ENCODE measurements around the gene TNIK. TPM values are rescaled to one million over a fixed set of nuclear protein-coding genes. Genes with fewer than 3 reads are reported as not detected.
A peak's percentile ranks its signal among the peaks of the same experiment; 100 is the strongest.

The TNIK gene
- total RNA-seq, 6 experiments from 2014 or later, result 10.6 to 17.2 (median 11.8) TPM

- TF ChIP-seq, protein P1, sequence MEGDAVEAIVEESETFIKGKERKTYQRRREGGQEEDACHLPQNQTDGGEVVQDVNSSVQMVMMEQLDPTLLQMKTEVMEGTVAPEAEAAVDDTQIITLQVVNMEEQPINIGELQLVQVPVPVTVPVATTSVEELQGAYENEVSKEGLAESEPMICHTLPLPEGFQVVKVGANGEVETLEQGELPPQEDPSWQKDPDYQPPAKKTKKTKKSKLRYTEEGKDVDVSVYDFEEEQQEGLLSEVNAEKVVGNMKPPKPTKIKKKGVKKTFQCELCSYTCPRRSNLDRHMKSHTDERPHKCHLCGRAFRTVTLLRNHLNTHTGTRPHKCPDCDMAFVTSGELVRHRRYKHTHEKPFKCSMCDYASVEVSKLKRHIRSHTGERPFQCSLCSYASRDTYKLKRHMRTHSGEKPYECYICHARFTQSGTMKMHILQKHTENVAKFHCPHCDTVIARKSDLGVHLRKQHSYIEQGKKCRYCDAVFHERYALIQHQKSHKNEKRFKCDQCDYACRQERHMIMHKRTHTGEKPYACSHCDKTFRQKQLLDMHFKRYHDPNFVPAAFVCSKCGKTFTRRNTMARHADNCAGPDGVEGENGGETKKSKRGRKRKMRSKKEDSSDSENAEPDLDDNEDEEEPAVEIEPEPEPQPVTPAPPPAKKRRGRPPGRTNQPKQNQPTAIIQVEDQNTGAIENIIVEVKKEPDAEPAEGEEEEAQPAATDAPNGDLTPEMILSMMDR (IDR thresholded peaks at IDR 0.05), result no peak
- Mint-ChIP-seq H3K4me1 (ENCODE audit: low read depth) (peaks cover 13% of the 10 kb centered on the region; the same call in 1 of the 2 replicates), H3K27ac (no peak overlapping the region), H3K9me3 (no peaks in the 10 kb centered on the region), H3K36me3 (ENCODE audit: low read depth) (peaks cover 12% of the 10 kb centered on the region), H3K4me3 (no peak overlapping the region), H3K27me3 (ENCODE audit: insufficient read depth) (no peaks in the 10 kb centered on the region; the same call in 1 of the 2 replicates)
- no peak for DNase-seq
These were observed 232.4 kb downstream of the TNIK start for GRCh38 chr3:171227828-171228227.

DNA sequence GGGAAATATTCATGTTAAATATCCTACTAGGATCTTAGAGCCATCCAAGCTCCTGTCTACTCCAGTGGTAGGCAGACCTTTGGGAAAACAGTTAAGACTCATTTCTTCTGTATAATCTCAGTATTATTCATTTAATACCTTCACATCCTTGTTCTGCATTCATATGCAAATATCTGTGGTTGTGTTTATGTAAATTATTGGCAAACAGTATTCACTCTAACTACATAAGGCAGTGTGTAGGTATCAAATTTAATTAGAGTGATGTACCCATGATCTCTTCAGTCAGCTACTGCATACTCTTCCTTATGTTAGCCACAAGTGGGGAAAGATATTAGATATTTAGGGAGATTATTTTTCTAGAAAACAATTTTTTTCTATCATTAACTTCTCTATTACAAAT is 232.8 kb downstream of the TNIK start:
- Mint-ChIP-seq H3K9me3 (no peaks in the 10 kb centered on the region), H3K4me3 (no peak overlapping the region), H3K27ac (no peak overlapping the region), H3K27me3 (ENCODE audit: insufficient read depth) (no peaks in the 10 kb centered on the region; the same call in 1 of the 2 replicates), H3K36me3 (ENCODE audit: low read depth) (peaks cover 12% of the 10 kb centered on the region), H3K4me1 (ENCODE audit: low read depth) (peaks cover 10% of the 10 kb centered on the region; the same call in 1 of the 2 replicates)
- no peak for DNase-seq
- TF ChIP-seq, protein P1 (IDR thresholded peaks at IDR 0.05), result no peak

DNA sequence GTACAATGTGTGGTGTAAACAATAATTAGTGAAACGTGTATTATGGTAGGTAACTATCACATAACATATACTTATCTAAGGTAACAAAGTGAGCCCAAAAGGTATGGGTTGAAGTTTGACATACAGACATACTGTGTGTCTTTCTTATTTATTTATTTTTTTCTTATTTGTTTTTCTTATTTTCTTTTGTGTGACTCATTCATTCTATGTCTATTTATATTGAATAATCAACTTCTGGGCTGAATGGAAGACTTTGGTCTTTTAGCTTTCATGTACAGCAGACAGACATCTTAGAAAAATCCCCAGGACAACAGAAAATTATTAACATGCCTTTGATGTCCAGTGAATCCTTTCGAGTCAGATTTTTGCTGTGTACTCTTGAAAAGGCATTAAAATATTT is 233.4 kb downstream of the TNIK start:
- no peak for DNase-seq
- TF ChIP-seq, protein P1 (IDR thresholded peaks at IDR 0.05), result no peak
- H3K4me1 Mint-ChIP-seq (ENCODE audit: low read depth), result peaks cover 10% of the 10 kb centered on the region; the same call in 1 of the 2 replicates
- H3K9me3 Mint-ChIP-seq, result no peaks in the 10 kb centered on the region
- H3K27me3 Mint-ChIP-seq (ENCODE audit: insufficient read depth), result no peaks in the 10 kb centered on the region; the same call in 1 of the 2 replicates
- peaks cover 12% of the 10 kb centered on the region for H3K36me3 Mint-ChIP-seq (ENCODE audit: low read depth)
- no peak overlapping the region for H3K4me3 Mint-ChIP-seq
- no peak overlapping the region for H3K27ac Mint-ChIP-seq

DNA sequence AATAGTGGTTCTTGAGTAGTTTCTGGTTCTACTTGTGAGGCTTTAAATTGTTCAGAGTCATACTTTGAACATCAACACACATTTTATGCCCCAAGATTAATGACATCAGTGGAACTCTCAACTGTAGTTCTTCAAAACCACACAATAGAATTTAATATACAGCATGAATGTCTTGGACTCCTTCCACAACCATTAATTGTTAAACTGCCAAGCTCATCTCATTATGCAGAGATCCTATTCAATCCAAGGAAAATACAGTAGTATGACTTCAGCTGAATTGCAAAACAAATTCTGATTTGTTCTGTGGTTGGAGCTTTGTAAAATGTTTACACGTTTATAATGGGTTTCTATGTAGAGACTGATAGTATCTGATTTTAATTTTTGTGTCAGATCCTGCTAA is 234.5 kb downstream of the TNIK start:
- peaks cover 7% of the 10 kb centered on the region; the same call in 1 of the 2 replicates for H3K4me1 Mint-ChIP-seq (ENCODE audit: low read depth)
- TF ChIP-seq, protein P1 (IDR thresholded peaks at IDR 0.05), result no peak
- H3K27ac Mint-ChIP-seq, result no peak overlapping the region
- no peaks in the 10 kb centered on the region; the same call in 1 of the 2 replicates for H3K27me3 Mint-ChIP-seq (ENCODE audit: insufficient read depth)
- peak; percentile 36 for DNase-seq
- H3K36me3 Mint-ChIP-seq (ENCODE audit: low read depth), result peaks cover 12% of the 10 kb centered on the region
- H3K4me3 Mint-ChIP-seq, result no peak overlapping the region
- no peaks in the 10 kb centered on the region for H3K9me3 Mint-ChIP-seq

- TF ChIP-seq, protein P1 (IDR thresholded peaks at IDR 0.05), result no peak
- Mint-ChIP-seq H3K27me3 (ENCODE audit: insufficient read depth) (no peaks in the 10 kb centered on the region; the same call in 1 of the 2 replicates), H3K4me1 (ENCODE audit: low read depth) (peaks cover 5% of the 10 kb centered on the region; the same call in 1 of the 2 replicates), H3K4me3 (no peak overlapping the region), H3K9me3 (no peaks in the 10 kb centered on the region), H3K36me3 (ENCODE audit: low read depth) (peaks cover 12% of the 10 kb centered on the region), H3K27ac (no peak overlapping the region)
- no peak for DNase-seq
These were observed 235.0 kb downstream of the TNIK start for GRCh38 chr3:171225165-171225564.

Measured in HFFc6 (cell line).